Activated naive CD4-positive, alpha-beta T cell (primary cell): ENCODE results near the gene C8A.

Source experiments
- DNase-seq, 4 experiments: peaks; one replicate each; lab custom pipeline; 2025; lab: John Stamatoyannopoulos, UW

C8A gene

GRCh38 chr1:56837244-56837939 is 17.2 kb upstream of the C8A start:
- DNase-seq: no peak

GRCh38 chr1:56838759-56839158 is 15.8 kb upstream of the C8A start:
- no peak for DNase-seq

- DNase-seq: no peak
Observed at GRCh38 chr1:56843544-56843943, 11.1 kb upstream of the C8A start.

GRCh38 chr1:56844545-56845136 is 10.0 kb upstream of the C8A start:
- no peak for DNase-seq

- DNase-seq: no peak
Observed at GRCh38 chr1:56845343-56845742, 9.3 kb upstream of the C8A start.

GRCh38 chr1:56849750-56850149 is 4.8 kb upstream of the C8A start:
- DNase-seq: no peak

GRCh38 chr1:56850411-56850810 is 4.2 kb upstream of the C8A start:
- DNase-seq: no peak

GRCh38 chr1:56850922-56851321 is 3.7 kb upstream of the C8A start:
- no peak for DNase-seq

GRCh38 chr1:56852476-56852875 is 2.1 kb upstream of the C8A start:
- no peak for DNase-seq

GRCh38 chr1:56855190-56855589 is 593 bp downstream of the C8A start:
- no peak for DNase-seq

GRCh38 chr1:56856186-56856585 is 1.6 kb downstream of the C8A start:
- no peak for DNase-seq

- no peak for DNase-seq
Observed at GRCh38 chr1:56859287-56859686, 4.7 kb downstream of the C8A start.

- DNase-seq: no peak
Observed at GRCh38 chr1:56863265-56863992, 8.8 kb downstream of the C8A start.

GRCh38 chr1:56864430-56864829 is 9.8 kb downstream of the C8A start:
- DNase-seq: no peak

GRCh38 chr1:56866656-56867055 is 12.1 kb downstream of the C8A start:
- no peak for DNase-seq

GRCh38 chr1:56867491-56867890 is 12.9 kb downstream of the C8A start:
- no peak for DNase-seq

- no peak for DNase-seq
Observed at GRCh38 chr1:56868761-56869160, 14.2 kb downstream of the C8A start.

GRCh38 chr1:56872597-56872996 is 18.0 kb downstream of the C8A start:
- DNase-seq: no peak

GRCh38 chr1:56873213-56873612 is 18.6 kb downstream of the C8A start:
- DNase-seq: no peak

GRCh38 chr1:56874689-56875088 is 20.1 kb downstream of the C8A start:
- DNase-seq: no peak

GRCh38 chr1:56877973-56878372 is 23.4 kb downstream of the C8A start:
- no peak for DNase-seq

GRCh38 chr1:56880774-56881173 is 26.2 kb downstream of the C8A start:
- no peak for DNase-seq

- no peak for DNase-seq
Observed at GRCh38 chr1:56881417-56881816, 26.8 kb downstream of the C8A start.
